AG04450 (cell line): ENCODE results near the gene MAP3K7. TPM values are rescaled to one million over a fixed set of nuclear protein-coding genes. Genes with fewer than 3 reads are reported as not detected.

Experiments
- CTCF ChIA-PET: fragments of 300-600, 350-600 bp; formaldehyde crosslinking; extraction: SDS; loops from one replicate; lab custom pipeline; 2022; ENCODE audit warnings: antibody characterized with exemption, inconsistent platforms; lab: Charles Lee
- POLR2A ChIA-PET: fragments of 350-600 bp; formaldehyde crosslinking; extraction: SDS; loops from one replicate; lab custom pipeline; 2021; ENCODE audit warnings: antibody characterized with exemption, inconsistent platforms; lab: Yijun Ruan, JAX
- DNase-seq: peaks from one replicate; pipeline ENCODE4 v3.0.0-alpha.2; 2011; ENCODE audit warnings: low read depth, low spot score
- H3K27ac ChIP-seq: one replicate; pipeline ENCODE4 v1.5.1; 2012; ENCODE audit warnings: low read depth, low read length, control low read depth
- H3K27me3 ChIP-seq: one replicate; pipeline ENCODE4 v1.6.0; 2012; ENCODE audit warnings: low read length; ENCODE audit not compliant: control insufficient read depth, insufficient read depth
- H3K4me3 ChIP-seq: 2 replicates; pipeline ENCODE4 v1.5.1; 2011; ENCODE audit warnings: mild to moderate bottlenecking, low read depth, low read length, control low read depth
- H3K9me3 ChIP-seq: 2 replicates; pipeline ENCODE4 v1.5.1; 2012; ENCODE audit warnings: low read length; ENCODE audit not compliant: control insufficient read depth, insufficient read depth
- polyA plus RNA-seq: library from polyadenylated mRNA; depleted of rRNA; stranded (reverse); fragments of >200 nt; gene quantifications from 2 replicates; pipeline ENCODE4 v1.2.3, GENCODE V29; 2011
- TF ChIP-seq, protein P1 (sequence below): IDR thresholded peaks from 2 replicates; pipeline ENCODE4 v1.5.1; 2011; ENCODE audit warnings: low read depth, low read length, control low read depth, inconsistent platforms

MAP3K7 gene
- polyA plus RNA-seq, 1 experiment: 52.4 TPM

- TF ChIP-seq, protein P1, sequence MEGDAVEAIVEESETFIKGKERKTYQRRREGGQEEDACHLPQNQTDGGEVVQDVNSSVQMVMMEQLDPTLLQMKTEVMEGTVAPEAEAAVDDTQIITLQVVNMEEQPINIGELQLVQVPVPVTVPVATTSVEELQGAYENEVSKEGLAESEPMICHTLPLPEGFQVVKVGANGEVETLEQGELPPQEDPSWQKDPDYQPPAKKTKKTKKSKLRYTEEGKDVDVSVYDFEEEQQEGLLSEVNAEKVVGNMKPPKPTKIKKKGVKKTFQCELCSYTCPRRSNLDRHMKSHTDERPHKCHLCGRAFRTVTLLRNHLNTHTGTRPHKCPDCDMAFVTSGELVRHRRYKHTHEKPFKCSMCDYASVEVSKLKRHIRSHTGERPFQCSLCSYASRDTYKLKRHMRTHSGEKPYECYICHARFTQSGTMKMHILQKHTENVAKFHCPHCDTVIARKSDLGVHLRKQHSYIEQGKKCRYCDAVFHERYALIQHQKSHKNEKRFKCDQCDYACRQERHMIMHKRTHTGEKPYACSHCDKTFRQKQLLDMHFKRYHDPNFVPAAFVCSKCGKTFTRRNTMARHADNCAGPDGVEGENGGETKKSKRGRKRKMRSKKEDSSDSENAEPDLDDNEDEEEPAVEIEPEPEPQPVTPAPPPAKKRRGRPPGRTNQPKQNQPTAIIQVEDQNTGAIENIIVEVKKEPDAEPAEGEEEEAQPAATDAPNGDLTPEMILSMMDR: no peak
- Histone ChIP-seq H3K9me3 (no peaks in the 10 kb centered on the region), H3K27ac (no peak overlapping the region), H3K4me3 (no peak overlapping the region), H3K27me3 (peaks cover 28% of the 10 kb centered on the region)
- ChIA-PET CTCF (no interaction called here), POLR2A (no interaction called here)
- DNase-seq: no peak
These were observed 25.4 kb upstream of the MAP3K7 start for GRCh38 chr6:90612313-90612680.

- Histone ChIP-seq H3K27ac (no peak overlapping the region), H3K27me3 (peaks cover 31% of the 10 kb centered on the region), H3K4me3 (peak overlapping the region; percentile 64), H3K9me3 (no peaks in the 10 kb centered on the region)
- no peak for DNase-seq
- TF ChIP-seq, protein P1: no peak
- CTCF ChIA-PET: no interaction called here
- POLR2A ChIA-PET: no interaction called here
These were observed 24.9 kb upstream of the MAP3K7 start for GRCh38 chr6:90611543-90612312.

DNA sequence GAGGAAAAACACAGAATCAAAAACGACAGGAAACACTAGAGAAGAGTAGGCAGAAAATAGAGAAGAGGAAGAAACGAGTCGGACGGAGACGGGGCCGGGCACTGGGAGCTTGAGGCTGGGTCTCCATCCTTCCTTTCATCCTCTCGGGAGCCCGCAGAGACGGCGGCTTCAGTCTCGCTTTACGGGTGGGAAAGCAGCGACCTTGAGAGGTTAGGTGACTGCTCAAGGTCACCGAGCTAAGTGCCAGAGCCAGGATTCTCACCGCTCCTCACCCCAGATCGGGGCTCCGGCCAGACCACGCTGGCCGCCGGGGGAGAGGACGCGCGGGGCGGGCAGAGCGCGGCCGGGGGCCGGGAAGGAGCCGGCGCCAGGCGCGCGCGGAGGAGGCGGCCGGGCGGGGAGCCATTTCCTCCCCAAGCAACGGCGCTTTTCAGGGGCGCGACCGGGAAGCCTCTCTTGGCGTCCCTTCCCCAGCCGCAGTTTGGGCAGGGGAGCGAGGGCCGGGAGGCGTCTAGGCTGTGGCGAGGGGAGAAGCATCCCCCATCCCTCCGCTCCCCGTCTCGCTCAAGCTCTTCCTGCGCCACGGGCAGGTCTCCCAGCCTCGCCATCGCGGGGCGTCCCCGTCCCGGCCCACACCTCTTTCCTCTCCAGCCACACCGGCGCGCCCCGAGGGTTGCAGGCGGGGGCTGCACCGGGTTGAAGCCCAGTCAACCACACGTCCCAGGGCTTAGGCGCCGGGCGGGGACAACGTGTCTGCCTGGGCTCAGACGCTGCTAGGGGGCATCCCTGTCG, 24.1 kb upstream of the MAP3K7 start:
- ChIA-PET POLR2A (no interaction called here), CTCF (interaction anchor here (1.2 kb wide), 1 partner anchor 330 kb away, joined by 3 read pairs; no protein-coding TSS in a partner anchor)
- no peak for DNase-seq
- no peak overlapping the region for H3K27ac ChIP-seq
- peak overlapping the region; percentile 64 for H3K4me3 ChIP-seq
- H3K9me3 ChIP-seq: no peaks in the 10 kb centered on the region
- TF ChIP-seq, protein P1: no peak
- peaks cover 31% of the 10 kb centered on the region for H3K27me3 ChIP-seq

DNA sequence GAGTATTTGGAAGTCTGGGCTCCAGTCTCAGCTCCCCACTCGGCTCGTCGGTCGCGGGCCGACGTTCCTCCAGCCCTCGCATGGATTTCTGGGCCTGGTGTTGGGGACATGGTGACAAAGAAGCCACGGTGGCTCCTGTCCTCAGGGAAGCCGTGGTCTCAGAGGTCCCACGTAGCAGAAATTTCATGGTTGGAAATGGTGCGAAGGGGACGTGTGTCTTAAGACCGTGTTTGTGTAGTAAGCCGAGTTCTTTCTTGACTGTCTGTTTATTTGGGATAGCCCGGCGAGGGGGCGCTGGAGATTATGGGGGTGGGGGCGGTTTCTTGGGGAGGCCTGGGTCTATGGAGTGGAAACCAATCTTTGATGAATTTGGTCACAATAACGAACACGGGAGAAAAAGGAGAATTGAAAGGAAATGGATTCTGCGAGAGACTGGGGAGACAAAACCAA, 23.5 kb upstream of the MAP3K7 start:
- ChIA-PET CTCF (interaction anchor here (1.2 kb wide), 1 partner anchor 330 kb away, joined by 3 read pairs; no protein-coding TSS in a partner anchor), POLR2A (no interaction called here)
- Histone ChIP-seq H3K27ac (no peak overlapping the region), H3K27me3 (peaks cover 31% of the 10 kb centered on the region), H3K9me3 (no peaks in the 10 kb centered on the region), H3K4me3 (peak overlapping the region; percentile 64)
- TF ChIP-seq, protein P1: no peak
- no peak for DNase-seq
